CD4-positive, alpha-beta T cell treated with Interleukin-21 for 1 hour (primary cell): Measurements from ENCODE around the gene PDSS1.

ENCODE experiments used
- DNase-seq: peaks from one replicate; pipeline ENCODE4 v3.0.0-alpha.2; 2020

Gene PDSS1

GRCh38 chr10:26699631-26700030 lies 2.1 kb downstream of the PDSS1 start:
- DNase-seq, result no peak

GRCh38 chr10:26700884-26701630 lies 3.6 kb downstream of the PDSS1 start:
- no peak for DNase-seq

- DNase-seq, result no peak
Measured at GRCh38 chr10:26703096-26703495, 5.6 kb downstream of the PDSS1 start.

DNA sequence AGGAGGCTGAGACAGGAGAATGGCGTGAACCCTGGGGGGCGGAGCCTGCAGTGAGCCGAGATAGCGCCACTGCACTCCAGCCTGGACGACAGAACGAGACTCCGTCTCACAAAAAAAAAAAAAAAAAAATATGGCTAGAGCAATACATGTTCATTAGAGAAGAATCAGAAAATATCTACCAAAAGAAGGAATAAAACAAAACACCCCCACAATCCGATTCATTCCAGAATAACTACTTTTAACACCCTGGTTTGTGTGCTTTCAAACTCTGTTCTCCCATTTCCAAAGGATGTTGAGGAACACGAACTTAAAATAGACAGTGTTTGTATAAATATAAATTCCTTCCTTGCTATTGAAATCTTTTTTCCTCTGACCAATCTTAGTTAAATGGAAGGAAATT lies 6.5 kb downstream of the PDSS1 start:
- no peak for DNase-seq

- DNase-seq, result no peak
Measured at GRCh38 chr10:26706206-26706605, 8.7 kb downstream of the PDSS1 start.

GRCh38 chr10:26706936-26707335 lies 9.4 kb downstream of the PDSS1 start:
- DNase-seq, result no peak

DNA sequence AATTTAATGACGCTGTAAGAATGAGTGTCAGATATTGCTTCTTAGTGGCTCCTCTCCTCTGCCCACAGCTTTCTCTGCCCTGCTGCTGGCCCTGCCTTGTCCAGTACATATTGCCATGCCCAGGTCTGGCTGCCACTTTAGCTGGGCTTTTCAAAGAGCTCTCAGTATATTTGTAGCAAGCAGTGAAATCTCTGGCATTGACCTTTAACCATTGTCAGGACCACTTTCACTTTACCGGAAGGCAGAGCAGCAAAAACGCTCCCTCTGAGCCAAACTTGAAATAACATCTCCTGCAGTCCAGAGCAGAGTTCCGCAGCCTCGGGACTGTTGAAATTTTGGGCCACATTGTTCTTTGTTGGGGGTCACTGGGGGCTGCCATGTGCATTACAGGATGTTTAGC lies 13.8 kb downstream of the PDSS1 start:
- DNase-seq, result no peak

DNA sequence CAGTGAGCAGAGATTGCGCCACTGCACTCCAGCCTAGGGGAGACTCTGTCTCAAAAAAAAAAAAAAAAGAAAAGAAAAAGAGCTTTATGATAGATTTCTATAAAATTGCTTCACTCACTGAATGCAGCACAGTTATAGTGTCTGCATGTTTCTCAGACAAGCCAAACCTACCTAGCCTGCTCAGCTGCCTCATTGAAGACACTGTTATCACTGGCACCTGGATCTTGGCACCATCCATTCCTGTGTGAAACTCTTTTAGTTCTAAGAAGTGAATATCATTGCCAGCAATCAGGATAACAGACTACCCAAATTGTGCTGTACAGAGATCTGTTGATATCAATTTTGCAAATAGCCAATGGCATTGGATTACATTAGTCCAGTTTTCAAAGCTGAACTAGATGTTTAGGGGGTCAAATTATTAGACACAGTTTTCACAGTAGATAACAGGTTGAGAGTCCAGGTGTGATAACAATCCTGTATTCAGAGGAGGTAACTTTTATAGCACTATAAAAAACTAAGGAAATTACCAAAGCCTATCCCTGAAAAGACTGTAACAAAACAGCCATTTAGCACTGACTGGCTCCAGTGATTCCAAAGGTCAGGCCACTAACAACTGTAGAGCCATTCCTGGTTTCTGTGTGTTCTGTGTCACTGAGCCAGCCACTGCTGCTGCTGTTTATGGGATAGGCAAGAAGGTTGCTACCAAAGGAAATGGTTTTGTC lies 17.1 kb downstream of the PDSS1 start:
- DNase-seq, result no peak

DNA sequence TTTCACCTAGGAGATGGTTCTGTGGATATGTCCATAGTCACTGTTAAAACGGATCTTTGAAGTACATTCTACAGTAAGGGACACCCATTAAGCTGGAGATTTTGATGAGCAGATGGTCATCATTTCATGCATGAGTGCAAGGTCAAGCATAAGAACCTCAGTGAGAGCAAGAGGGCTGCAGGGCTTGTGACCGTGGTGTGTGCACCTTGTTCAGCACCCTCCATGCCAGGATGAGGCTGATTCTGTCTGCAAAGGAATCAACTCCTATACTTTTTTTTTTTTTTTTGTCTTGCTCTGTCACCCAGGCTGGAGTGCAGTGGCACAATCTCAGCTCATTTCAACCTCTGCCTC lies 17.6 kb downstream of the PDSS1 start:
- no peak for DNase-seq

GRCh38 chr10:26717476-26717875 lies 20.0 kb downstream of the PDSS1 start:
- no peak for DNase-seq

DNA sequence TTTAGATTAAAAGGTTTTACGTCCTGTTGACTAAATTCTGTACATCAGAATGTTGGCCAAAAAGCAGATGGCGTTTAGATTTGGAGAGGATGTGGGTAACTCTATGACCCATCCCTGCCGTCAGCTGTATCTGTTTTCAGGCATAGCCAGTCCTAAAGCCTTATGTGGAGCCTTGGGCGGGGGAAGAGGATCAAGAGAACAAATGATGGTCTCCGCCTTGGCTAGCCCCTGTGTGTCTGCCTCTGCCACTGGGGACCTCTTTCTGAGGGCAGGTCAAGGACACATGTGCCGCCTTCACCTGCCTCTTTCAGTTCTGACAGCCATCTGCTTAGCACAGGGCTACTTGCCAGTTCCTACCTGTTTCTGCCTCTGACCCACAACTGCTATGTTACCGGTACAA lies 24.1 kb downstream of the PDSS1 start:
- peak; percentile 65 for DNase-seq

DNA sequence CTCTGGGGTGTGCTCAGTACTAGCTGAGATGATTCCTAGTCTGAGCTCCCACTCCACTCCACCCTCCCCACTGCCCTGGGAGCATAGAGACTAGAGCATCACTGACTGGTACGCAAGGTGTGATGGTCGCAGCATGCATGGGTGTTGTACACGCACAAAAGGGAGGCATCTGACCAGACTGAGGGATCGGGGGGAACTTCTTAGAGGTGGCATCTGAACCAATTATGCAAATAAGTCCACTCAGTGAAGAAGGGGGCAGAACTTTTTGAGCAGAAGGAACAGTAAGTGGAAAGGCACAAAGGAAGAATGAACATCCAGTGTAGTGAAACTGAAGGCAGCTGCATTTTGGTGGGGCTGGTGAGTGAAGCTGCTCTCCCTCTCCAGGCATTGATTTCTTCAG lies 25.5 kb downstream of the PDSS1 start:
- DNase-seq, result no peak

DNA sequence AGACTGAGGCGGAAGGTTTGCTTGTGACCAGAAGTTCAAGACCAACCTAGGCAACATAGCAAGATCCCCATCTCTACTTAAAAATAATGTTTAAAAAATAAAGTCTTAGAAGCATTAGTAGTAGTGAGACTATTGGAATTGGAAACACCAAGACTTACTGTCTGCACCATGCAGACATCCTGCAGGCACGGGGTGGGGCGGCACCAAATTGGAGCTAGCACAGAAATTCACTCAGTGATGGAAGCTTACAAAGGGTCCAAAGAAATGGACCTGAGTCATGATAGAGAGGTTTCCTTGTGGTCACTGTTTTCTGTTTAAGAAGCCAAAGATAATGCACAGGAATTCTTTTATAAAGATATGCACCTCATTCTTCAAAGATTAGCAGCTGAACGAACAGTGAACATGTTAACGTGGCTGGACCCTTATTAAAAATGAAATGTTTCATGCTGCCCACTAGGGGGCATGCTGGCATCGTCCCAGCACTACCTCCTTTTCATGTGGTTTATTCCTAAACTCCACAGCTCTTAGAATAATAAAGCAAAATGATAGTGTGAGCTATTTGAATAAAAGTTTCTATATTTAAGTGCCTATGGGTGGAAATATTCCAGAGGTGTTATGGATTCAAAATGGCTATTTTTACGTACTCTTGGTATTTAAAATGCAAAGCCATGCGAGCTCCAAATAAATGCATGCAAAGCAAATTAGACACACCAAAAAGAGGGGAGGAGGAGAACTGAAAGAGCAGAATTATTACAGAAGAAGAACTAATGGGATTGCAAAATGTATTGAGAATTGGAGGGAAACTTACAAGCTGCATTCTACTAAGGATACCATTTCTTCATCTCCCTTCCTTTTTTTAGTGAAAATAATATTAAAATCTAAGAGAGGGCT lies 28.6 kb downstream of the PDSS1 start:
- peak; percentile 53 for DNase-seq

GRCh38 chr10:26727005-26727404 lies 29.5 kb downstream of the PDSS1 start:
- DNase-seq, result no peak

DNA sequence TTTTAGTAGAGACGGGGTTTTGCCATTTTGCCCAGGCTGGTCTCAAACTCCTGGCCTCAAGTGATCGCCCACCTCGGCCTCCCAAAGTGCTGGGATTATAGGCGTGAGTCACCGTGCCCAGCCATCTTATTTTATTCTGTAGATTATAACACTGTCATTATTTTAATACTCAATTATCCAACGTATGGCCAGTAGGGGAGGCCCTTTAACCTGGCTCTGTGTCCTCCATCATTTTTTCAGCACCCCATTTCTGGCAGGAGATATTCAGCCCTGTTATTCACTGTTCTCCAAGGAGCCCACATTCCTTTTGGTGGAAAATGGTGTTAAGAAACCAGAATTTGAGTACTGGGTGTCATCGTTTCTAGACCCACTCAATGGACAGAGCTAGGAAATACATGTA lies 31.5 kb downstream of the PDSS1 start:
- no peak for DNase-seq

DNA sequence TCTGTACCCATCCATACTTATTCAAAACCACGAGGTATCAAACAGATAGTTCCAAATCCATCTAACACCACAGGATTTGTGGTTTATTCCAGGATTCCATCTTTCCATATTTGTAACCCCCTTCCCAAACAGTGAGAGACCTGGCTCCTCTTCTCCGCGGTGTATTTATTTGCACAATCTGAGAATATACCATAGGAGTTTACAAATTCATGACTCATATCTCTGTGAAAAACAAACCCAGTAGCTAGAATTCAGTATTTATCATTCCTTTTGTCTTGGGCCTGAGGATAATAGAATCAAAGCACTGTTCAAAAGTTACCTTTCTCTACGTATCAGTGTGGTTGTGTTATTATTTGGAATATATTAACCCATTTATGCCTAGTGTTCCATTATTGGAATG lies 31.9 kb downstream of the PDSS1 start:
- no peak for DNase-seq

DNA sequence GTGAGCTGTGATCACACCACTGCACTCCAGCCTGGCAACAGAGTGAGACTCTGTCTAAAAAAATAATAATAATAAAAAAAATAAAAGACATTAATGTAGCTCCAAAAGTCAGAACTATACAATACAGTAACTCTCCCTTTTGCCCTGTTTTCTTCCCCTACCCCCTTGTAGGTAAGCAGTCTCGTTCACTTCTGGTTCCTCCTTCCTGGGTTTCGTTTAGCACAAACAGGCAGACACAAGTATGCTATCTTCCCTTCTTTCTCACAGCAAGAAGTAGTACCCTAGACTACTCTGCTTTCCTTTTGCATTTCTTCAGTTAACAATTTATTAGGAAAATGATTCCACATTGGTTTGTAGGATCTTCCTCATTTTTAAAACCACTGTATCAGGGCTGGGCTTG lies 33.1 kb downstream of the PDSS1 start:
- DNase-seq, result no peak

DNA sequence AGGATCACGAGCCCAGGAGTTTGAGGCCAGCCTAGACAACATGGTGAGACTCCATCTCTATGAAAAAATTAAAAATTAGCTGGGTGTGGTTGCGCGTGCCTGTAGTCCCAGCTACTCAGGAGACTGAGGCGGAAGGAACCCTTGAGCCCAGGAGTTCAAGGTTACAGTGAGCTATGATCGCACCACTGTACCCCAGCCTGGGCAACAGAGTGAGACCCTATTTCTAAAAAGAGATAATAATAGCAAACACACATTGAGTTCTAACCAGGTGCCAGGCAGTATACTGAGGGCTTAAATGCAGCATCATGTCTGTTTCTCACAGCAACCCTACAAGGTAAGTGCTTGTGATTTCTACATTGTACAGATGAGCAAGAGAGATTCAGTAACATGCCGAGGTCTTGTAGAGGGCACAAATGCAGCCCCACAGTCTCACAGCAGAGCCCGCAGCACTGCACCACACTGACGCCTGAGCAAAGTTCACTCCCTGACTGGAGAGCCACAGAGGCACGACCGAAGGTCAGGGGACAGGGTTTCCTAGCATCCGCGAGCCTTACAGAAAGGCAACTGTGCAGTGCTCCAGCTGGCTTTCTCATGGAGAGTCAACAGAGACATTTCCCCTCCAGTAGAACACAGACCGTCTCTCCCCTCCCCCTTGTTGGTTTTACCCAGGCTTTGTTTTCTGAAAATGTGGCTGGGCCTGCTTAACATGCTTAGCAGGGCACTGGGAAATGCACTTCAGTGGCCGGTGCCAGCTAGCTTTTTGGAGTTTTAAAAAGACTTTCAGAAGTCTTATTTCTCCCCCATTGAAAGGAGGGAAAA lies 36.5 kb downstream of the PDSS1 start:
- no peak for DNase-seq

DNA sequence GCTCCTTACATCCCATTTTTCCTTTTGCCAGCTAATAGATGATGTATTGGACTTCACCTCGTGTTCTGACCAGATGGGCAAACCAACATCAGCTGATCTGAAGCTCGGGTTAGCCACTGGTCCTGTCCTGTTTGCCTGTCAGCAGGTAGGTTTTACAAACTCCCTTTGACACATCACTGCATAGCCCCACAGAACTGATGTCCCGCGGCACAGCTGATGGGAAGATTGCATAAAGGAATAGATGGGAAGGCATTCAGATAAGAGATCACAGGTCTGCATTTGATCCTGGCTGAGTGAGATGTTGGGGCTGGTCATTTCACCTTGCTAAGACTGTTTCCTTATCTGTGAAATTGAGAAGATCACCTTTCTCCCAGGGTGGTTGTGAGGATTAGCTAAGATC lies 37.9 kb downstream of the PDSS1 start:
- no peak for DNase-seq

GRCh38 chr10:26737730-26738129 lies 40.2 kb downstream of the PDSS1 start:
- DNase-seq, result peak; percentile 45

- DNase-seq, result no peak
Measured at GRCh38 chr10:26738301-26738911, 40.9 kb downstream of the PDSS1 start.

DNA sequence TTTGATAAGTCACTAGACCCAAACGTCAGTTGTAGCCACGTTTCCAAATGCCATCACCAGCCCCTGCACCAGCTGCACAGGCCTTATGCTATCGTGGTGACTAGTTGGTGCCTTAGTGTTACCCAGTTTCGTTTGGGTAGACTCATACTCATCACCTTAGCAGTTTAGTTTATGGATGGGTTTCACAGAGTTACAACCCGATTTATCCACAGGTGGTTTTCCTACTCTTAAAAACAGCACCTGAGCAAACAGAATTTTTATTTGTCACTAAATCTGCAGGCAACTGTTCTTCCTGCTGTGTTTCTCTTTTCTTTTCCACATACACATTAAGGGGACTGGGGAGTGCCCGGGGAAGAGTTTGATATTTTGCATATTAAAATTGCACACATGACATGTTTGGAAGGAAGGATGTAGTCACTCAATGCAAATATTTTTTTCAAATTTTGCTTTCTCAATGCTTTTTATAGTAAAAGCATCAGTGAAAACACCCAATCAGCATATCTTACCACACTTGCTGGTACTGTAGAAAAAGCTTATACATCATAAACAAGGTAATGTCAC lies 41.6 kb downstream of the PDSS1 start:
- no peak for DNase-seq
